HG02943 (cell line): Measurements from ENCODE around the gene LEPROT.
"Not testable (repeated sequence)": the region's sequence is repeated elsewhere in the genome, so short reads cannot be mapped to it uniquely, and the experiment has no call there.

Experiments
- ATAC-seq: cut with Tn5 transposase; IDR thresholded peaks from one replicate; pipeline ENCODE4 v1.9.1; 2021; ENCODE audit warnings: mild to moderate bottlenecking, low read depth, moderate library complexity; ENCODE audit not compliant: unreplicated experiment

LEPROT gene

DNA sequence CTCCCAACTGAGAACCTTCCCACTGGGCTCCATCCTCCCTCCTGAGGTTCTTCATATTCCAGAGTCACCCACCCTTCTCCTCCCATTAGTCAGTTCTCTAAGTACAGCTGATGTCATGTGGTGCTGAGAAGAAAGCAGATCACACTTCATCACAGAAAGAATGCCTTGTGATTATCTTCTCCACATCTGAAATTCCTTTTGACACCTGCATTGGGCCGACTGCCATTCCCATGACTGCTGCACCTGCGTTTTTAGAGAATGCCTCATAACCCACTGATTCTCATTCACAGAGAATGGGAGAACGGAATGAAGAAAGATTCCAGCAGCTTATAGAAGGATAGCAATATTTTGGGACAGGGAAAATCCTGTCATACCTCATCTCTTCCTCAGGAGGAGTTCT lies 14.3 kb downstream of the LEPROT start:
- ATAC-seq, result no peak

- no peak for ATAC-seq
These were observed 15.5 kb downstream of the LEPROT start for GRCh38 chr1:65435987-65436386.

- no peak for ATAC-seq
These were observed 17.1 kb downstream of the LEPROT start for GRCh38 chr1:65437616-65438015.

DNA sequence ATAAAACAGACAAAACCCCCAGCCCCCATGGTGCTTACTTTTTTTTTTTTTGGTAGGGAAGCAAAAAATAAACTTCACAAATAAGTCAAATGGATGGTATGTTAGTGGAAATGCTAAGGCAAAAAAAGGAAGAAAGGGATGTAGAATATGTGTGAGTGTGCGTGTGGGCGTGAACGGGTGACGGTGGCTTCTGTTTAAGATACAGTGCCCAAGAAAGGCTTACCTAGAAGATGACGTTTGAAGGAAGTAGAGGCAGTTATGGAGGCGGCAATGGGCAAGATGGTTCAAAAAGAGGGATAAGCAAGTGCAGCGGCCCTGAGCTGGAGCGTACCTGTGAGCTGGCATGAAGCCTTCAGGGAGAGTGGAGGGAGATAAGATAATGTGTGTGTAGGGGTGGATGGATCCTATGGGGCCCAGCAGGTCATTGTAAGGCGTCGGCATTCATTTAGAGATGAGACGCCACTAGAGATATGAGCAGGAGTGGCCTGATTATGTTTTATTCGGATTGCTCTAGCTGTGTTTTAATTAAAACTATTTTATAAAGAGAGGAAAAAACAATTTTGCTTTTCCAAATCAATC lies 19.9 kb downstream of the LEPROT start:
- ATAC-seq, result no peak

GRCh38 chr1:65440915-65441314 lies 20.4 kb downstream of the LEPROT start:
- ATAC-seq, result no peak

DNA sequence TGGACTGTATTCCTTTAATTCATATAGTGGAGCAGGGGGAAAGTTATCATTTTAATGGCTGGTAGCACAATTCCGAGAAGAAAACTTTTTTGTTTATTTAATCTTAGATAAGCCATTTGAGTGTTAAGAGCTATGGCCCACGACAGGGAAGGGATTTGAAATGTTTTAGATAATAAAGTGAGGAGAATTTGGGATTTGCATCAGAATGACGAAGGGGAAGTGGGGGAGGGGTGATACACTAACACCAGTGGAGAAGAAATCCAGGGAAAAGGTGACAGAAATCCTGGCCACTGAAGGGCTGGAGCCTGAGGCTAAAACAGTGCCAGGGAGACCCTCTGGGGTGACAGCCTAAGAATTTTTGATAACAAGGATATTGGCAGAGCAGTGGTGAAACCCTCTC lies 21.0 kb downstream of the LEPROT start:
- ATAC-seq, result no peak

- ATAC-seq, result no peak
These were observed 22.0 kb downstream of the LEPROT start for GRCh38 chr1:65442442-65442841.

DNA sequence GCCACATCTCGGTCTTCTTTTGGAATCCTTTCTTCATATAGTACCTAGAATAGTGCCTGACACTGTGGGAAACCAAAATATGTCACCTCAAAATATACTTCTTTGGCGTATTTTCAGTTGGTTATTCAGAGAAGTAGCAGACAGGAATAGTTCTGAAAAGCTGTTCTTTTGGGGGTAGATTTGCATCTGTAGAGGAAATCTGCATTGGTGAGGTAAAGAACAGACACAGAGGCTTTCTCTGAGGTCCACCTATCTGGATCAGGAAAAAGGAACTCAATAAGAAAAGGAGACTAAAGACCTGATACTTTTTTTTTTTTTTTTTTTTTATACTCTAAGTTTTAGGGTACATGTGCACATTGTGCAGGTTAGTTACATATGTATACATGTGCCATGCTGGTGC lies 23.2 kb downstream of the LEPROT start:
- no peak for ATAC-seq

GRCh38 chr1:65444128-65444640 lies 23.7 kb downstream of the LEPROT start:
- ATAC-seq, result no peak

DNA sequence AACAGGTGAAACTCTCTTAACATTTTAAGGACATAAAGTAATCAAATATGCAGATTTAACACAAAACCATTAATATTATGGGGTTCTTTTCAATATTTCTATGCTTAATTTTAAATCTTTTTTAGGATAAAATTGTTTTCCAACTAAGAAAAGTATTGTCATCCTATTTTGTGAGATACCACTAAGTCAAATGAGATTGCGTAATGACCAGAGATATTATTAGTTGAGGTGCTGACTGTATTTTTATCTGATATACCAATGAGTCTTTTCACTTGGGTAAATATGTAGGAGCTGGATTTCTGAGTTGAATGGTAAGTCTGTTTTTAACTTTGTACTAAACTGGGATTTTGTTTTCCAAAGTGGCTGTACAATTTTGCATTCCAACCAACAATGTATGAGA lies 25.4 kb downstream of the LEPROT start:
- ATAC-seq, result no peak

DNA sequence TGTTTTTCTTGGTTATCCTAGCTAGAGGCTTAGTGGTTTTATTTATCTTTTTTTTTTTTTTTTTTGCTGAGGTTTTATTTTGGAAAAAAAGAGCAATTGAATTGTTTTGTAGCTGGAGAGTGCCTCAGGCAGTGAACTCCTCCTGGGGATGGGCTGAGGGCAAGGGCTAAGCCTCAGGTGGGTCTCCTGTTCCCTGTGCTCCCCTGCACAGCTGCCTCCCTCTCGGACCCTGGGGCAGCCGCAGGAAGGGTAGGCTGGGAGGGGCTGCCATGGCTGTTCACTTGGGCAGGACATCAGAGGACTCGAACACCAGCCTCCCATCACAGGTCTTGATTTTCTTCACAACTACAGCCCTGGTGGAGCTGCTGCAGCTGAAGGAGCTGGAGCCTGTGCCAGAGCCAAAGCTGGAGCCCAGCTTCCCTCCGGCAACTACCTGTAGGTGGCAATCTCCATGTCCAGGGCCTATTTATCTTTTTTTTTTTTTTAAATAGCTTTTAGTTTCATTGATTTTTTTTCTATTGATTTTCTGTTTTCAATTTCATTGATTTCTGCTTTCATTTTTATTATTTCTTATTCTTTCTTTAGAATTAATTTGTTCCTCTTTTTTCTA lies 28.9 kb downstream of the LEPROT start:
- ATAC-seq, result no peak

DNA sequence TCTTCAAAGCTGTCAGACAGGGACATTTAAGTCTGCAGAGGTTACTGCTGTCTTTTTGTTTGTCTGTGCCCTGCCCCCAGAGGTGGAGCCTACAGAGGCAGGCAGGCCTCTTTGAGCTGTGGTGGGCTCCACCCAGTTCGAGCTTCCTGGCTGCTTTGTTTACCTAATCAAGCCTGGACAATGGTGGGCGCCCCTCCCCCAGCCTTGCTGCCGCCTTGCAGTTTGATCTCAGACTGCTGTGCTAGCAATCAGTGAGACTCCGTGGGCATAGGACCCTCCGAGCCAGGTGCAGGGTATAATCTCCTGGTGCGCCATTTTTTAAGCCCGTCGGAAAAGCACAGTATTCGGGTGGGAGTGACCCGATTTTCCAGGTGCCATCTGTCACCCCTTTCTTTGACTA lies 35.2 kb downstream of the LEPROT start:
- ATAC-seq, result not testable (repeated sequence)

DNA sequence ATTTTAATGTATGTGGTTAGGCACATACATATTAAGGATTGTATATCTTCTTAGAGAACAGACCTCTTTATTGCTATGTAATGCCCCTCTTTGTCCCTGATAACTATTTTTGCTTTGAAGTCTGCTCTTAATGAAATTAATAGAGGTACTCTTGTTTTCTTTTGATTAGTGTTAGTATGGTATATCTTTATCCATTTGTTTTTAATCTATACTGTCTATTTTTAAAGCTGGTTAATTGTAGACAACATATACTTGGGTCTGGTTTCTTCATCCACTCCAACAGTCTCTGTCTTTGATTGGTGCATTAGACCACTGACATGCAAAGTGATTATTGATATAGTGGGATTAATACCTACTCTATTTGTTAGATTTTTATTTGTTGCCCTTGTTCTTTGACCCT lies 36.0 kb downstream of the LEPROT start:
- ATAC-seq, result no peak

DNA sequence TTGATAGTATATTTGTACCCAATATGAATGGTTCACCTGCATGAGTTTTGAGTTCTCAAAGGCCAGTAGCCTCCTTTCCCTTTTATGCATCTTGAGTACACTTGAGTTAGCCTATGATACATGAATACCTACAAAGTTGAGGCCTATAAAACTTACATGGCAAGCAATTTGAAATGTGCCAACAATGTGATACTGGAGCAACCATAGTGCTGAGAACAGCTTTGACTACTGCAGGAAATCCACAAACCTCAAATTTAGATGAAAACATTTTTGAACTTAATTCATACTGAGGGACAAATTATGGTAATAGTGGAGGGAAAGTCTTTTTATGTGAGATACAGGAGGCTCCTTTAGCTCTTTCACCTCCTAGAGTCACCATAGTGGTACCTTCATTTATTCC lies 37.4 kb downstream of the LEPROT start:
- no peak for ATAC-seq

DNA sequence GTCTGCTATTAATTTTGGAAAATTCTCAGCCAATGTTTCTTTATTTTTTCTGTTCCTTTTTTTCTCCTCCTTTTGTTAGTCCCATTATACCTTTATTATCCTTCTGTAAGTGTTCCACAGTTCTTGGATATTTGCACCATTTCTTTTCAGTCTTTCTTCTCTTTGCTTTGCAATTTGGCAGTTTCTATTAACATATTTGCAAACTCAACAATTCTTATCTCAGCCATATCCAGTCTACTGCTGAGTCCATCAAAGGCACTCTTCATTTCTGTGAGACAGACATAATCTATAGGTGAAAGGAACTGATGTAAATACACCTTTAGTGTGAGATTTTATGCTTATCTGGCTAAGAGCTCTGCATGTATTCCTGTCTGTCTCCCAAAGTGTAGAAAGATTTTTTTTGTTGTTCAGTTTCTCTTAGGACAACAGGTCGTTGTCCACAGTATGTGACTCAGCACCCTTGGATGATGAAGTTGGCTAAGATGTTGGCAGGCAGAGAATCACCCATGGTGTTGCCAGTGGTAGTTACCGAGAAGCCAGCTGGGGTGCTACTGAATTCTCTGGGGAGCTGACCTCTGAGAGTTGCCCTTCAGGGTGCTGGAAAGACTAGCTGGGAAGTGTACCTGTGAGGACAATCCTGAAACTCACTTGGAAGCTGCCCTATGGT lies 38.4 kb downstream of the LEPROT start:
- no peak for ATAC-seq

DNA sequence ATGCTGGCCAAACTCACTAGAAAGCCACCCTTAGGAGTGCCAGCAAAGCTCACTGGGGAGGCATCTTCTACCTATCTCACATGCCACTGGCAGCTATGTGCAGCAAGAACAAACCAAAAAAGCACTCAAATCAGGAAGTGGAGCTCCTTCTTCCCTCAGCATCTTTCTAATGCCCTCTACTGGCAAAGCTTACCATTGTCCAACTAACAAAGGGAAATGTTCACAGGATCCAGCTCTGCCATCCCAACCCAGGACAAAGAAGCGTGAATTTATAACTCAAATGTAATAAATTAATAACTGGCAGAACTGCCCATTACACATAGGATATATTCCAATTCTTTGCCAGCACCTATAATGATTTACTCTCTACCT lies 38.9 kb downstream of the LEPROT start:
- peak; percentile 67 for ATAC-seq

DNA sequence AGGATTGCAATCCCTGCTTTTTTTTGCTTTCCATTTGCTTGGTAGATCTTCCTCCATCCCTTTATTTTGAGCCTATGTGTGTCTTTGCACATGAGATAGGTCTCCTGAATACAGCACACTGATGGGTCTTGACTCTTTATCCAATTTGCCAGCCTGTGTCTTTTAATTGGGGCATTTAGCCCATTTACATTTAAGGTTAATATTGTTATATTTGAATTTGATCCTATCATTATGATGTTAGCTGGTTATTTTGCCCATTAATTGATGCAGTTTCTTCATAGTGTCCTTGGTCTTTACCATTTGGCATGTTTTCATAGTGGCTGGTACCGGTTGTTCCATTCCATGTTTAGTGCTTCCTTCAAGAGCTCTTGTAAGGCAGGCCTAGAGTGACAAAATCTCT lies 45.4 kb downstream of the LEPROT start:
- ATAC-seq, result not testable (repeated sequence)

DNA sequence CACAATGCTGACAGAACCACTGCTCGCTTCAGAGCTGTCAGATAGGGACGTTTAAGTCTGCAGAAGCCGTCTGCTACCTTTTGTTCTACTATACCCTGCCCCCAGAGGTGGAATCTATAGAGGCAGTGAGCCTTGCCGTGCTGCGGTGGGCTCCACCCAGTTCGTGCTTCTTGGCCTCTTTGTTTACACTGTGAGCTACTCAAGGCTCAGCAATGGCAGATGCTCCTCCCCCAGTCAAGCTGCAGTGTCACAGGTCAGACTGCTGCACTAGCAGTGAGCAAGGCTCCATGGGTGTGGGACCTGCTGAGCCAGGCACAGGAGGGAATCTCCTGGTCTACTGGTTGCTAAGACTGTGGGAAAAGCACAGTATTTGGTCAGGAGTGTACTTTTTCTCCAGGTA lies 47.1 kb downstream of the LEPROT start:
- no peak for ATAC-seq

- ATAC-seq, result no peak
These were observed 48.8 kb downstream of the LEPROT start for GRCh38 chr1:65469126-65469888.

- no peak for ATAC-seq
These were observed 49.4 kb downstream of the LEPROT start for GRCh38 chr1:65469889-65470340.

DNA sequence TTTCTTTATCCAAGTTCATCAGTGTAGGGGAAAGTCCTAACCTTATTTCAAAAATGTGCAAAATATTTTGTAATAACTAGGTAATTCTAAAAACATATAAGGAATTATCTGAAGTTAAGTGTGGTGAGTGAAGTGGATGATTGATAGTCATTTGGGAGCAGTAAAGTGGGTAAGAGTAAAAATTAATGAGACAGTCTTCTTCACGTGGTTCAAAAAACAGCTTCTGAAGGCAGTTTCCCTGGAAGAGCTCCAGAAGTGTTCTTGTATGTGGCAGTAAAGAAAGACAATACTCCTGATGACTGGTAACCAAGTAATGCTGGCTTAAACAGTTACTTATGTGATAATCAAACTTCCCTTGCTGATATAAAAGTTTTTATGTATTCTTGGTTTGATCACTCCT lies 50.3 kb downstream of the LEPROT start:
- ATAC-seq, result no peak
